ENCODE results near the gene HHAT.

The HHAT gene

DNA sequence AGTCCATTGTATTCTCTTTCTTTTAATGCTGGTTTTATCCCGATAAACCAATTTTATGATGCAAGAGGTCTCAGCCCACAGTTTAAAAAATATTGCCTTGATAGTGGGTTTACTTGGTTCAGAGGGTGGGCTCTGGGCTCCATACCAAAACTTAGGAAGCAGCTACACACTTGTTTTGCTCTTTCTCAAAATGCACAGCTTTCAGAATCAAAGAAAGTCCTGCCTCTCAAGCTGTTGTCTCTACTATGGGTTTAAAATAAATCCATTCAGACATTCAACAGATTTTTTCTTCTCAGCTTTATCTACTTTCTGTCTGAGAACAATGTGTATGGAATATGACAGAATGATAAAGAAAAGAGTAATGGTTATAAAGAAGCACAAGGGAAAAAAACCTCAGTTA, 14.8 kb upstream of the HHAT start:
- Histone ChIP-seq H3K4me3 (replicated peaks; ENCODE audit: low read depth, low read length) (no peak overlapping the region), H3K36me3 (ENCODE audit: control insufficient read depth, insufficient read depth, low read length) (no peaks in the 10 kb centered on the region), H3K27me3 (replicated peaks; ENCODE audit: control insufficient read depth, insufficient read depth, low read length) (no peaks in the 10 kb centered on the region; the same call in 1 of the 2 replicates)
- TF ChIP-seq, protein P1, sequence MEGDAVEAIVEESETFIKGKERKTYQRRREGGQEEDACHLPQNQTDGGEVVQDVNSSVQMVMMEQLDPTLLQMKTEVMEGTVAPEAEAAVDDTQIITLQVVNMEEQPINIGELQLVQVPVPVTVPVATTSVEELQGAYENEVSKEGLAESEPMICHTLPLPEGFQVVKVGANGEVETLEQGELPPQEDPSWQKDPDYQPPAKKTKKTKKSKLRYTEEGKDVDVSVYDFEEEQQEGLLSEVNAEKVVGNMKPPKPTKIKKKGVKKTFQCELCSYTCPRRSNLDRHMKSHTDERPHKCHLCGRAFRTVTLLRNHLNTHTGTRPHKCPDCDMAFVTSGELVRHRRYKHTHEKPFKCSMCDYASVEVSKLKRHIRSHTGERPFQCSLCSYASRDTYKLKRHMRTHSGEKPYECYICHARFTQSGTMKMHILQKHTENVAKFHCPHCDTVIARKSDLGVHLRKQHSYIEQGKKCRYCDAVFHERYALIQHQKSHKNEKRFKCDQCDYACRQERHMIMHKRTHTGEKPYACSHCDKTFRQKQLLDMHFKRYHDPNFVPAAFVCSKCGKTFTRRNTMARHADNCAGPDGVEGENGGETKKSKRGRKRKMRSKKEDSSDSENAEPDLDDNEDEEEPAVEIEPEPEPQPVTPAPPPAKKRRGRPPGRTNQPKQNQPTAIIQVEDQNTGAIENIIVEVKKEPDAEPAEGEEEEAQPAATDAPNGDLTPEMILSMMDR (IDR thresholded peaks at IDR 0.05; ENCODE audit: insufficient read depth, low read length, poor library complexity, severe bottlenecking), result no peak
- no peak for DNase-seq (ENCODE audit: extremely low read depth, insufficient read length)

- no peak for DNase-seq (ENCODE audit: extremely low read depth, insufficient read length)
- TF ChIP-seq, protein P1 (IDR thresholded peaks at IDR 0.05; ENCODE audit: insufficient read depth, low read length, poor library complexity, severe bottlenecking), result no peak
- Histone ChIP-seq H3K27me3 (replicated peaks; ENCODE audit: control insufficient read depth, insufficient read depth, low read length) (no peaks in the 10 kb centered on the region; the same call in 1 of the 2 replicates), H3K4me3 (replicated peaks; ENCODE audit: low read depth, low read length) (no peak overlapping the region), H3K36me3 (ENCODE audit: control insufficient read depth, insufficient read depth, low read length) (no peaks in the 10 kb centered on the region)
Measured at GRCh38 chr1:210315529-210315928, 13.2 kb upstream of the HHAT start.

- Histone ChIP-seq H3K36me3 (ENCODE audit: control insufficient read depth, insufficient read depth, low read length) (no peaks in the 10 kb centered on the region), H3K4me3 (replicated peaks; ENCODE audit: low read depth, low read length) (no peak overlapping the region), H3K27me3 (replicated peaks; ENCODE audit: control insufficient read depth, insufficient read depth, low read length) (no peaks in the 10 kb centered on the region; the same call in 1 of the 2 replicates)
- TF ChIP-seq, protein P1 (IDR thresholded peaks at IDR 0.05; ENCODE audit: insufficient read depth, low read length, poor library complexity, severe bottlenecking), result no peak
- DNase-seq (ENCODE audit: extremely low read depth, insufficient read length), result no peak
Measured at GRCh38 chr1:210321131-210321530, 7.6 kb upstream of the HHAT start.

GRCh38 chr1:210321552-210321951, 7.2 kb upstream of the HHAT start:
- TF ChIP-seq, protein P1 (IDR thresholded peaks at IDR 0.05; ENCODE audit: insufficient read depth, low read length, poor library complexity, severe bottlenecking), result no peak
- DNase-seq (ENCODE audit: extremely low read depth, insufficient read length), result no peak
- no peaks in the 10 kb centered on the region; the same call in 1 of the 2 replicates for H3K27me3 ChIP-seq (replicated peaks; ENCODE audit: control insufficient read depth, insufficient read depth, low read length)
- H3K36me3 ChIP-seq (ENCODE audit: control insufficient read depth, insufficient read depth, low read length), result no peaks in the 10 kb centered on the region
- no peak overlapping the region for H3K4me3 ChIP-seq (replicated peaks; ENCODE audit: low read depth, low read length)

DNA sequence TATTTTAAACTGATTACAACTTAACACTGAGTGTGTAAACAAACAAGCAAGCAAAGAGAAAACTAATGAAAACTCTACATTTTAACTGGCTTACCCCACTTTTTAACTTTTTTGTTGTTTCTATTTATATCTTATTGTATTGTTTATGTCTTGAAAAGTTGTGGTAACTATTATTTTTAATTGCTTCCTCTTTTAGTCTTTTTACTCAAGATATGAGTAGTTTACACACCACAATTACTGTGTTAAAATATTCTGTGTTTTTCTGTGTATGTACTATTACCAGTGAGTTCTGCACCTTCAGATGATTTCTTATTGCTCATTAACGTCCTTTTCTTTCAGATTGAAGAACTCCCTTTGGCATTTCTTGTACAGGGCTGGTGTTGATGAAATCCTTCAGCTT, 4.7 kb upstream of the HHAT start:
- Histone ChIP-seq H3K27me3 (replicated peaks; ENCODE audit: control insufficient read depth, insufficient read depth, low read length) (no peaks in the 10 kb centered on the region; the same call in 1 of the 2 replicates), H3K4me3 (replicated peaks; ENCODE audit: low read depth, low read length) (no peak overlapping the region), H3K36me3 (ENCODE audit: control insufficient read depth, insufficient read depth, low read length) (no peaks in the 10 kb centered on the region)
- DNase-seq (ENCODE audit: extremely low read depth, insufficient read length), result no peak
- TF ChIP-seq, protein P1 (IDR thresholded peaks at IDR 0.05; ENCODE audit: insufficient read depth, low read length, poor library complexity, severe bottlenecking), result no peak
